Heart right ventricle (tissue), 16 donors: ENCODE results near the gene GRM7. TPM values are rescaled to one million over a fixed set of nuclear protein-coding genes. Genes with fewer than 3 reads are reported as not detected.

Experiments
- ATAC-seq, 8 donors: fragments of 200-7000 bp; cut with Tn5 transposase; one replicate each; pipeline ENCODE4 v1.9.1; 2020; ENCODE audit warnings: mild to moderate bottlenecking in 8 of 8, moderate library complexity in 8 of 8, moderate number of reproducible peaks in 1 of 8
- DNase-seq, 2 donors: peaks; one replicate each; pipeline ENCODE4 v3.0.0-alpha.2; 2020
- H3K27ac ChIP-seq, 10 donors: fragments of 200-600 bp; sonication (generic) in 2 of 10; one replicate each; pipeline versions ENCODE4 v1.5.0 to v1.8.0; 2020 to 2022; ENCODE audit warnings: mild to moderate bottlenecking in 3 of 10
- H3K27me3 ChIP-seq, 7 donors: fragments of 200-600 bp; one replicate each; pipeline ENCODE4 v1.8.0; 2021 to 2022; ENCODE audit warnings: mild to moderate bottlenecking in 2 of 7
- H3K36me3 ChIP-seq, 9 donors: fragments of 200-600 bp; sonication (generic) in 1 of 9; one replicate each; pipeline versions ENCODE4 v1.5.0 to v1.8.0; 2020 to 2022; ENCODE audit warnings: mild to moderate bottlenecking in 2 of 9
- H3K4me1 ChIP-seq, 9 donors: fragments of 200-600 bp; sonication (generic) in 1 of 9; one replicate each; pipeline versions ENCODE4 v1.5.0 to v1.8.0; 2020 to 2022; ENCODE audit warnings: mild to moderate bottlenecking in 4 of 9
- H3K4me3 ChIP-seq, 10 donors: fragments of 200-600 bp; sonication (generic) in 2 of 10; one replicate each; pipeline versions ENCODE4 v1.5.0 to v1.8.0; 2020 to 2022; ENCODE audit warnings: mild to moderate bottlenecking in 7 of 10, moderate library complexity in 2 of 10
- H3K9me3 ChIP-seq, 11 donors: fragments of 200-600 bp in 10 of 11; sonication (generic) in 2 of 11; one replicate each; pipeline versions ENCODE4 v1.5.0 to v1.8.0; 2013 to 2022; ENCODE audit warnings: mild to moderate bottlenecking in 2 of 11, control low read depth in 1 of 11, moderate library complexity in 1 of 11
- WGBS, 2 donors: extraction: QIAGEN DNeasy Blood & Tissue Kit; methylation state at CpG; one replicate each; pipeline ENCODE4 v1.1.7; 2013; ENCODE audit warnings: inconsistent platforms in 1 of 2; 5-methylcytosine and 5-hydroxymethylcytosine counted together
- intact Hi-C, 10 donors: fragments of 100-400 bp; cut with DNase I; formaldehyde crosslinking; loops; one replicate each; pipeline versions ENCODE4 v1.11.1 to v1.14.2; 2022
- polyA plus RNA-seq, 2 donors: library from polyadenylated mRNA; stranded (reverse); fragments of 200-250 nt; gene quantifications; one replicate each; pipeline ENCODE4 v1.2.3, GENCODE V29; 2013
- total RNA-seq, 10 donors: library from RNA; stranded (reverse); fragmentation: NEBNext Ultra II Directional in 3 of 10; extraction: Animal tissue kit (Norgen Biotek cat#: 25700) in 3 of 10; gene quantifications; one replicate each; pipeline versions ENCODE4 v1.2.1 to v1.2.4, GENCODE V29; 2021 to 2023
- TF ChIP-seq, protein P1 (sequence below), 9 donors: fragments of 200-600 bp; sonication (generic) in 2 of 9; IDR thresholded peaks; one replicate each; pipeline versions ENCODE4 v1.5.0 to v1.8.0; 2021 to 2022; ENCODE audit warnings: antibody characterized with exemption in 9 of 9, mild to moderate bottlenecking in 5 of 9, moderate library complexity in 1 of 9
- donor health status: Arrhythmogenic right ventricular cardiomyopathy.
- donor health status: ischemic (EF 13 %, LVEDD 7.1; RV severe dilation, severe dysfunction).
- donor health status: healthy with polysubstance abuse.
- donor health status: DM: no; HTN: yes; CAD: no.
- donor health status: DM: no; HTN: no; CAD: no.
- donor health status: ischemic (EF 25% LVEDD 6.9; RV normal size, moderate dysfunction).
- donor health status: ischemic (EF 25% LVEDD 5.7; RV mildly dilated, moderate dysfunction).
- donor health status: healthy.
- donor health status: DM: yes; HTN: yes; CAD: no.
- donor health status: Ischemic cardiomyopathy.
- donor health status: ischemic (EF 35%, LVEDD 5.7; RV mildly dilated, moderate dysfunction).
- donor health status: nonischemic (EF 11% LVEDD 7.7; RV severe dilation, severe dysfunction).
- donor health status: DM: yes; HTN: yes; CAD: no.
- donor health status: PGD.
- donor health status: ischemic (EF 29% LVEDD 5.4; RV normal size, mild dysfunction).
- donor health status: nonischemic (EF 23%, LVEDD 6.1; RV moderate dilation, normal function).

The GRM7 gene
- total and polyA plus RNA-seq, 12 donors = not detected

DNA sequence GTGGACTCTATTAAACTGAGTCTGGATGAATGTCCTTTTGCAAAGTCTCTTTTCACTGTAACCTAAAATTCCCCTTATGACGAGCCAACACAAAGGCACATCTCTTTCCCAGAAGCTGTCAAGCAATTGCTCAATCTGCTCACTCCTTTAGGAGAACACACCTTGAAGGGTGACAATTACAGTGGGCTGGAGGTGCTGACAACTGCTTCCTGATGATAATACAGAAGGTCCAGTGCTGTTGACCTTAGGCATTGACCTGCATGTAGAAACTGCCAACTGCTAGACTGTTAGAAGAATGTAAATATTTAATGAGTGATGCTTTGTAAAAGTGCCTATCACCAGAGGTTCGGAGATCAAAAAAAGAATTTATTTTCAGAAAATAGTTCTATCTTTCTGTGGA is 757.7 kb downstream of the GRM7 start:
- TF ChIP-seq, protein P1, sequence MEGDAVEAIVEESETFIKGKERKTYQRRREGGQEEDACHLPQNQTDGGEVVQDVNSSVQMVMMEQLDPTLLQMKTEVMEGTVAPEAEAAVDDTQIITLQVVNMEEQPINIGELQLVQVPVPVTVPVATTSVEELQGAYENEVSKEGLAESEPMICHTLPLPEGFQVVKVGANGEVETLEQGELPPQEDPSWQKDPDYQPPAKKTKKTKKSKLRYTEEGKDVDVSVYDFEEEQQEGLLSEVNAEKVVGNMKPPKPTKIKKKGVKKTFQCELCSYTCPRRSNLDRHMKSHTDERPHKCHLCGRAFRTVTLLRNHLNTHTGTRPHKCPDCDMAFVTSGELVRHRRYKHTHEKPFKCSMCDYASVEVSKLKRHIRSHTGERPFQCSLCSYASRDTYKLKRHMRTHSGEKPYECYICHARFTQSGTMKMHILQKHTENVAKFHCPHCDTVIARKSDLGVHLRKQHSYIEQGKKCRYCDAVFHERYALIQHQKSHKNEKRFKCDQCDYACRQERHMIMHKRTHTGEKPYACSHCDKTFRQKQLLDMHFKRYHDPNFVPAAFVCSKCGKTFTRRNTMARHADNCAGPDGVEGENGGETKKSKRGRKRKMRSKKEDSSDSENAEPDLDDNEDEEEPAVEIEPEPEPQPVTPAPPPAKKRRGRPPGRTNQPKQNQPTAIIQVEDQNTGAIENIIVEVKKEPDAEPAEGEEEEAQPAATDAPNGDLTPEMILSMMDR (IDR thresholded peaks at IDR 0.05) = no peak
- DNase-seq = no peak
- no peaks in the 10 kb centered on the region for H3K4me1 ChIP-seq
- H3K36me3 ChIP-seq = no peaks in the 10 kb centered on the region
- no peaks in the 10 kb centered on the region for H3K27me3 ChIP-seq
- H3K27ac ChIP-seq = no peak overlapping the region
- ATAC-seq = no peak
- 75 to 76% methylated on average over 2 of the region's 2 CpGs for WGBS, 2 donors
- H3K9me3 ChIP-seq = no peaks in the 10 kb centered on the region
- intact Hi-C loops = no loop called here
- H3K4me3 ChIP-seq = no peak overlapping the region

DNA sequence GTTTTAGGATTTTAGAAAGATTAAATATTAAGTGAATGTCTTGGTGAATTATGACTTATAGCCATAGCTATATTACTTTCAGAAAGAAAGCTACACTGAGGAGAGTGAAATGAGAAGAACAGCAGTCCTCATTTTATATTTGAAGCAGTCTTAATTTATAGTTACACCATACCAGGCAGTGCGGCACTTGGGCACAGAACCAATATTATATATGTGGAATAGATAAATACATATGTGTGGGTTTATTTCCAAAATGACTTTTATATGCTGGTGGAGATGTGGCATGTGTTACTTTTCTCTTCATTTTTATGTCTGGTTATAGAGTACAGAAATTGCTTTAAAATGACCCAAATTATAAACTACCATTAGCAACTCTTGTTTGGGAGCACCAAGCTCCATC is 759.5 kb downstream of the GRM7 start:
- 92 to 100% methylated on average over 1 of the region's 1 CpG for WGBS, 2 donors
- intact Hi-C loops = no loop called here

DNA sequence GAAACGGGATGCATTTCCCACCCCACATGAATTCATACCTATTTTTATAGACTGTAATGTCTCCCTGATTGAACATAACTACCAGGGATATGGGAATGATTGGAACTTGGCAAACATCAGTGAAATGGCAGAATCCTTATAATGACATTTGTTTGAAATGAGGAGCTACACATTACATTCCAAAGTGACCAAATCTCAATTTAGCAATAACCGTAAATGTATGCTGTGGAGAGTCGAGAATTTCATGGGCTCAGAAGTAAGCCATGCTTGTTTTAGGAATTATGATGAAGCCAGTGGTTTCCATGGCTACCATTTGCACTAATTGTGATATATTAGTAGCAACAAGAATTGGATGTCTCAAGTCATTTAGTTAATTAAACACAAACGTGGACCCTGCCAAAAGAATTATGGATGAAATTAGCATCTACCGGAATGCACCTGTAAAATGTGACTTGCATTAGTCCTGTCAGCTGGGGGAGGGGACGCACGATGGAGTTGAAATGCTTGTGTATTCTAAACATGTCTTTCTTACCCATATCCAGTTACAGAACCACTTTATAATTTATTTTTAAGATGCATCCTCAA is 760.2 kb downstream of the GRM7 start:
- no peak overlapping the region for H3K27ac ChIP-seq
- H3K4me1 ChIP-seq = no peaks in the 10 kb centered on the region
- no peaks in the 10 kb centered on the region for H3K9me3 ChIP-seq
- H3K4me3 ChIP-seq = no peak overlapping the region
- no peaks in the 10 kb centered on the region for H3K27me3 ChIP-seq
- intact Hi-C loops = no loop called here
- TF ChIP-seq, protein P1 (IDR thresholded peaks at IDR 0.05) = no peak
- 80 to 82% methylated on average over 7 of the region's 7 CpGs for WGBS, 2 donors
- ATAC-seq = no peak
- H3K36me3 ChIP-seq = no peaks in the 10 kb centered on the region
- DNase-seq = no peak

More for the DNA sequence above, 759.5 kb downstream of the GRM7 start:
- Histone ChIP-seq H3K36me3 (no peaks in the 10 kb centered on the region), H3K9me3 (no peaks in the 10 kb centered on the region), H3K4me3 (no peak overlapping the region), H3K4me1 (no peaks in the 10 kb centered on the region), H3K27me3 (no peaks in the 10 kb centered on the region), H3K27ac (no peak overlapping the region)
- DNase-seq = no peak
- TF ChIP-seq, protein P1 (IDR thresholded peaks at IDR 0.05) = no peak
- ATAC-seq = no peak

- no peaks in the 10 kb centered on the region for H3K9me3 ChIP-seq
- DNase-seq = no peak
- no peak for ATAC-seq
- H3K27me3 ChIP-seq = no peaks in the 10 kb centered on the region
- no peak overlapping the region for H3K27ac ChIP-seq
- intact Hi-C loops = no loop called here
- no peak overlapping the region for H3K4me3 ChIP-seq
- WGBS, 2 donors = 86 to 87% methylated on average over 3 of the region's 3 CpGs
- H3K36me3 ChIP-seq = no peaks in the 10 kb centered on the region
- H3K4me1 ChIP-seq = no peaks in the 10 kb centered on the region
- TF ChIP-seq, protein P1 (IDR thresholded peaks at IDR 0.05) = no peak
Measured at GRCh38 chr3:7621651-7622050, 760.7 kb downstream of the GRM7 start.
